Esophagus muscularis mucosa (tissue), 4 donors: ENCODE results near the gene NEUROG2. TPM values are rescaled to one million over a fixed set of nuclear protein-coding genes. Genes with fewer than 3 reads are reported as not detected.
"Not testable (repeated sequence)": the region's sequence is repeated elsewhere in the genome, so short reads cannot be mapped to it uniquely, and the experiment has no call there.

Experiments used
- DNase-seq: peaks from one replicate; pipeline ENCODE4 v3.0.0-alpha.2; 2017; ENCODE audit errors: extremely low spot score
- H3K27ac ChIP-seq, 4 donors: fragments of 200-600 bp; sonication (generic); replicated peaks in 1 of 4; 1 replicate in 3 of 4; 2 replicates in 1 of 4; pipeline ENCODE4 v1.5.1; 2016 to 2019; ENCODE audit warnings: mild to moderate bottlenecking in 1 of 4
- H3K27me3 ChIP-seq, 4 donors: fragments of 200-600 bp; sonication (generic); one replicate each; pipeline versions ENCODE4 v1.5.1 to v1.6.0; 2016 to 2019
- H3K36me3 ChIP-seq, 4 donors: fragments of 200-600 bp; sonication (generic); one replicate each; pipeline ENCODE4 v1.5.1; 2016 to 2019
- H3K4me1 ChIP-seq, 4 donors: fragments of 200-600 bp; sonication (generic); one replicate each; pipeline ENCODE4 v1.5.1; 2016 to 2019
- H3K4me3 ChIP-seq, 4 donors: fragments of 200-600 bp; sonication (generic); 1 replicate in 2 of 4; 2 replicates in 2 of 4; pipeline ENCODE4 v1.5.1; 2016 to 2019; ENCODE audit warnings: mild to moderate bottlenecking in 4 of 4, moderate library complexity in 1 of 4
- H3K9me3 ChIP-seq, 4 donors: fragments of 200-600 bp; sonication (generic); 1 replicate in 3 of 4; 2 replicates in 1 of 4; pipeline ENCODE4 v1.5.1; 2016 to 2019
- EP300 ChIP-seq: sonication (generic); formaldehyde crosslinking; IDR thresholded peaks from one replicate; pipeline ENCODE4 v1.6.1; 2017; ENCODE audit warnings: antibody characterized with exemption
- POLR2A ChIP-seq: fragments of 450-650 bp; IDR thresholded peaks from one replicate; pipeline ENCODE4 v1.6.1; 2017; ENCODE audit warnings: antibody characterized with exemption, moderate library complexity, mild to moderate bottlenecking, low read depth
- POLR2AphosphoS5 ChIP-seq, 2 donors: sonication (generic); formaldehyde crosslinking; IDR thresholded peaks; one replicate each; pipeline ENCODE4 v1.6.1; 2017; ENCODE audit warnings: antibody characterized with exemption in 2 of 2
- WGBS: methylation state at CpG from one replicate; pipeline ENCODE4 v1.1.5; 2018; 5-methylcytosine and 5-hydroxymethylcytosine counted together
- intact Hi-C: fragments of 100-400 bp; cut with DNase I; formaldehyde crosslinking; loops from one replicate; pipeline ENCODE4 v1.15.1; 2023
- total RNA-seq, 4 donors: library from RNA; depleted of rRNA; stranded (reverse); fragments of >200 nt; gene quantifications; one replicate each; pipeline versions ENCODE4 v1.1.0 to v1.2.1, GENCODE V29; 2016
- TF ChIP-seq, protein P1 (sequence below), 3 experiments: fragments of 200-600 bp in 2 of 3; fragments of 450-650 bp in 1 of 3; sonication (generic) in 2 of 3; IDR thresholded peaks; one replicate each; pipeline ENCODE4 v1.5.1; 2017 to 2019; ENCODE audit warnings: antibody characterized with exemption in 3 of 3, mild to moderate bottlenecking in 2 of 3, moderate library complexity in 1 of 3

The NEUROG2 gene
- total RNA-seq, 4 donors from 2014 or later, result not detected

DNA sequence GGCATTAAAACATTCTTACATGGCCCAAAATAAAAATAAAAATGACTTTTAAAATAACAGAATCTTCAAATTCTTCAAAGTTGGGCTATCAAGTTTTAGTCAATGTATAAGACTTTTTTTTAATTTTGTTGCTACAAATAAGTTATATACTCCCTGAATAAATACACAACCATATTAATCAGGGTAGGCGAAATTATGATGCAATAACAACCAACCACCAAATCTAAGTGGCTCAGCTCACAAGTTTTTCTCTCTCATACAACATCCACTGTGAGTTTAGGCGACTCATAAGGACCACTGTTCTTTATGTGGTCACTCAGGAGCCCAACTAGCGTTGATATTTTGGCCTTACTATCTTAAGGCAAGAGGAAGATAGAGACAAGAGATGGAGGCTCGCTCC lies 11.2 kb downstream of the NEUROG2 start:
- Histone ChIP-seq H3K9me3 (no peaks in the 10 kb centered on the region), H3K36me3 (no peaks in the 10 kb centered on the region), H3K4me3 (no peak overlapping the region), H3K4me1 (peaks cover 7 to 12% (median 8%) of the 10 kb centered on the region in 4 donors), H3K27me3 (peaks cover 0 to 65% (median 26%) of the 10 kb centered on the region in 4 donors), H3K27ac (no peak overlapping the region)
- TF ChIP-seq POLR2A (no peak), POLR2AphosphoS5 (IDR thresholded peaks at IDR 0.05) (no peak)
- TF ChIP-seq, protein P1, sequence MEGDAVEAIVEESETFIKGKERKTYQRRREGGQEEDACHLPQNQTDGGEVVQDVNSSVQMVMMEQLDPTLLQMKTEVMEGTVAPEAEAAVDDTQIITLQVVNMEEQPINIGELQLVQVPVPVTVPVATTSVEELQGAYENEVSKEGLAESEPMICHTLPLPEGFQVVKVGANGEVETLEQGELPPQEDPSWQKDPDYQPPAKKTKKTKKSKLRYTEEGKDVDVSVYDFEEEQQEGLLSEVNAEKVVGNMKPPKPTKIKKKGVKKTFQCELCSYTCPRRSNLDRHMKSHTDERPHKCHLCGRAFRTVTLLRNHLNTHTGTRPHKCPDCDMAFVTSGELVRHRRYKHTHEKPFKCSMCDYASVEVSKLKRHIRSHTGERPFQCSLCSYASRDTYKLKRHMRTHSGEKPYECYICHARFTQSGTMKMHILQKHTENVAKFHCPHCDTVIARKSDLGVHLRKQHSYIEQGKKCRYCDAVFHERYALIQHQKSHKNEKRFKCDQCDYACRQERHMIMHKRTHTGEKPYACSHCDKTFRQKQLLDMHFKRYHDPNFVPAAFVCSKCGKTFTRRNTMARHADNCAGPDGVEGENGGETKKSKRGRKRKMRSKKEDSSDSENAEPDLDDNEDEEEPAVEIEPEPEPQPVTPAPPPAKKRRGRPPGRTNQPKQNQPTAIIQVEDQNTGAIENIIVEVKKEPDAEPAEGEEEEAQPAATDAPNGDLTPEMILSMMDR (IDR thresholded peaks at IDR 0.05), result no peak
- intact Hi-C loops, result no loop called here
- DNase-seq, result no peak
- 88% methylated on average over 4 of the region's 4 CpGs for WGBS

DNA sequence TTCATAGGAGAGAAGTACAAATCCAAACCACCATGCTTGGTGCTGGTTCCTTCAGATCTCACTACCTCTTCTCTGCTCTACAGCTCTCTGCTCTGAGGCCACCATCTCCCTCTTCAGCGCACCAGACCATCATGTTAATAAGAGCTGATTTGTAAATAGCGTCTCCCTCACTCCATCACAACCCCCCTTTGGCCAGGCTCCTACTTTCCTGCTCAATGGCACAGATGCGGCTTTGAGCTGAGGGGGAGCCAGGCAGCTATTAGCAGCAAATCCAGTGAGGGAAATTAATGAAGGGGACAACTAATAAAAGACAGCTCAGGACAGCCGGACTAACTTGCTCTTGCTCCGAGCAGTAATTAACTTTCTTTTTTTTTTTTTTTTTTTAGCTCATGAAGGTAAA lies 13.1 kb downstream of the NEUROG2 start:
- no peaks in the 10 kb centered on the region for H3K36me3 ChIP-seq
- TF ChIP-seq EP300 (no peak), POLR2A (no peak), POLR2AphosphoS5 (IDR thresholded peaks at IDR 0.05) (no peak)
- TF ChIP-seq, protein P1 (IDR thresholded peaks at IDR 0.05), result no peak
- H3K27me3 ChIP-seq, result peaks cover 0 to 46% (median 9%) of the 10 kb centered on the region in 4 donors
- DNase-seq, result no peak
- 72% methylated on average over 5 of the region's 5 CpGs for WGBS
- intact Hi-C loops, result no loop called here
- H3K27ac ChIP-seq, result no peak overlapping the region
- no peaks in the 10 kb centered on the region for H3K4me1 ChIP-seq
- H3K4me3 ChIP-seq, result no peak overlapping the region
- peaks cover 0 to 5% (median 0%) of the 10 kb centered on the region in 4 donors for H3K9me3 ChIP-seq

DNA sequence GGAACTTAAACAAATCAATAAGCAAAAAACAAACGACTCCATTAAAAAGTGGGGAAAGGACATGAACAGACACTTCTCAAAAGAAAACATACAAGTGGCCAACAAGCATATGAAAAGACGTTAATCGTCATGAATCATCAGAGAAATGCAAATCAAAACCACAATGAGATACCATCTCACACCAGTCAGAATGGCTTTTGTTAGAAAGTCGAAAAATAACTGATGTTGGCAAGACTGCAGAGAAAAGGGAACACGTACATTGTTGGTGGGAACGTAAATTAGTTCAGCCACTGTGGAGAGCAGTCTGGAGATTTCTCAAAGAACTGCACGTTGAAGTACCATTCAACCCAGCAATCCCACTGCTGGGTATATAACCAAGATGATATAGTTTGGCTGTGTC lies 23.7 kb downstream of the NEUROG2 start:
- intact Hi-C loops, result no loop called here
- Histone ChIP-seq H3K9me3 (peaks cover 0 to 12% (median 7%) of the 10 kb centered on the region in 4 donors), H3K36me3 (no peaks in the 10 kb centered on the region), H3K27me3 (no peaks in the 10 kb centered on the region), H3K27ac (no peak overlapping the region), H3K4me1 (no peaks in the 10 kb centered on the region), H3K4me3 (no peak overlapping the region)
- TF ChIP-seq, protein P1 (IDR thresholded peaks at IDR 0.05), result no peak
- TF ChIP-seq POLR2A, result no peak
- no peak for TF ChIP-seq EP300
- no peak for TF ChIP-seq POLR2AphosphoS5 (IDR thresholded peaks at IDR 0.05)
- DNase-seq, result no peak
- 86% methylated on average over 7 of the region's 7 CpGs for WGBS

DNA sequence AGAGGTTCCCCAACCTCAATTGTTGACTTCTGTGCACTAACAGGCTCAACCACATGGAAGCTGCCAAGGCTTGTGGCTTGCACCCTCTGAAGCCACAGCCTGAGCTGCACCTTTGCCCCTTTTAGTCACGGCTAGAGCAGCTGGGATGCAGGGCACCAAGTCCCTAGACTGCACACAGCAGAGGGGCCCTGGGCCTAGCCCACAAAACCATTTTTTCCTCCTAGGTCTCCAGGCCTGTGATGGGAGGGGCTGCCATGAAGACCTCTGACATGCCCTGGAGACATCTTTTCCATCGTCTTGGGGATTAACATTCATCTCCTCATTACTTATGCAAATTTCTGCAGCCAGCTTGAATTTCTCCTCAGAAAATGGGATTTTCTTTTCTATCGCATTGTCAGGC lies 25.2 kb downstream of the NEUROG2 start:
- intact Hi-C loops, result not testable (repeated sequence)

DNA sequence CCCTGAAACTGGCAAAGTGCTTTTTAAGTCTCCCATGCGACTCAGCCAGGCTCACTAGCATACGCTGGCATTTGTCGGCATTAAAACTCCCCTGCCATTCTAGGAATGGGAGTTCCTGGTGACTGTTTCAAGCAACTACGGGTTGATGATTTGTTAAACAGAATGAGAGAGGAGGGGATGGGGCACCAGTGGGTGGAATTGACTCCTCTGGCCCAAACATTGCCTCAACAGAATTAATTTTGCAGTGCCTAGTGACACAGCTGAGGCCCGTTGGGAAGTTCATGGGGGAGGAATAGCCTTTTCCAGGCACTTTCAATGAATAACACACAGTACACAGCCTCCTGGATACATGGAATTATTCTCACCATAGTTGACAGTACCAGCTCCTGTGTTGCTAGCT lies 30.1 kb downstream of the NEUROG2 start:
- DNase-seq, result no peak
- Histone ChIP-seq H3K9me3 (peaks cover 0 to 17% (median 13%) of the 10 kb centered on the region in 4 donors), H3K4me1 (no peaks in the 10 kb centered on the region), H3K27ac (no peak overlapping the region), H3K36me3 (no peaks in the 10 kb centered on the region), H3K4me3 (no peak overlapping the region), H3K27me3 (no peaks in the 10 kb centered on the region)
- WGBS, result 64% methylated on average over 5 of the region's 5 CpGs
- intact Hi-C loops, result no loop called here
- TF ChIP-seq POLR2A (no peak), POLR2AphosphoS5 (IDR thresholded peaks at IDR 0.05) (no peak), EP300 (no peak)
- TF ChIP-seq, protein P1 (IDR thresholded peaks at IDR 0.05), result no peak

More for the DNA sequence above, 25.2 kb downstream of the NEUROG2 start:
- not testable (repeated sequence) for H3K27me3 ChIP-seq, H3K4me3 ChIP-seq, DNase-seq, H3K36me3 ChIP-seq, H3K27ac ChIP-seq, H3K4me1 ChIP-seq
- peaks cover 0 to 12% (median 7%) of the 10 kb centered on the region in 4 donors for H3K9me3 ChIP-seq
- WGBS, result 95% methylated on average over 3 of the region's 3 CpGs
